HepG2 (cell line): Measurements from ENCODE around the gene MEF2B. TPM values are rescaled to one million over a fixed set of nuclear protein-coding genes. Genes with fewer than 3 reads are reported as not detected.

Experiments used
- ATAC-seq: fragments of 200-7000 bp; cut with Tn5 transposase; 3 replicates; pipeline ENCODE4 v1.9.1; 2020; ENCODE audit warnings: mild to moderate bottlenecking, moderate library complexity
- BruUV-seq: library from RNA; stranded (reverse); fragments of 400-500 nt; replicated peaks from 2 replicates; lab custom pipeline; 2021; lab: Mats Ljungman, UMichigan
- CTCF ChIA-PET: fragments of 300-600 bp; formaldehyde crosslinking; extraction: SDS; loops from one replicate; lab custom pipeline; 2021; ENCODE audit warnings: low total read pairs, inconsistent platforms, low intra/inter-chr PET ratio; lab: Yijun Ruan, JAX
- POLR2A ChIA-PET: fragments of 350-600 bp; sonication (Branson Sonifier 250); formaldehyde crosslinking; loops from one replicate; lab custom pipeline; 2020; ENCODE audit warnings: antibody characterized with exemption, inconsistent platforms; lab: Yijun Ruan, JAX
- DNase-seq: peaks from one replicate; pipeline ENCODE4 v3.0.0-alpha.2; 2015; ENCODE audit warnings: low spot score
- FAIRE-seq: peaks from 3 replicates; lab custom pipeline; 2011; peaks lifted over from hg19 to GRCh38; lab: Jason Lieb, UNC
- H2AFZ ChIP-seq: one replicate; pipeline ENCODE4 v1.6.1; 2011; ENCODE audit warnings: low read length, inconsistent platforms
- H3K27ac ChIP-seq: fragments of 300-600 bp; 3 replicates; pipeline ENCODE4 v1.8.0; 2011; ENCODE audit warnings: mixed run types, mild to moderate bottlenecking, mixed read lengths, low read length, inconsistent platforms; ENCODE audit not compliant: insufficient read depth; ENCODE audit errors: extremely low read length
- H3K27me3 ChIP-seq, 2 experiments: fragments of 200-600 bp in 1 of 2; 2 replicates in 1 of 2; 3 replicates in 1 of 2; pipeline versions ENCODE4 v1.6.0 to v1.8.0; 2011; ENCODE audit warnings: low read length in 2 of 2, mild to moderate bottlenecking in 2 of 2, moderate library complexity in 2 of 2, inconsistent platforms in 1 of 2; ENCODE audit not compliant: insufficient read depth in 2 of 2, control insufficient read depth in 1 of 2
- H3K36me3 ChIP-seq, 2 experiments: fragments of 200-600 bp in 1 of 2; replicated peaks in 1 of 2; 2 replicates in 1 of 2; 3 replicates in 1 of 2; pipeline versions ENCODE4 v1.5.1 to v1.8.0; 2011; ENCODE audit warnings: low read length in 2 of 2, inconsistent platforms in 1 of 2; ENCODE audit not compliant: insufficient read depth in 2 of 2, control insufficient read depth in 1 of 2
- H3K4me1 ChIP-seq: 2 replicates; pipeline ENCODE4 v1.5.1; 2012; ENCODE audit warnings: low read length, inconsistent platforms; ENCODE audit not compliant: insufficient read depth
- H3K4me2 ChIP-seq: 2 replicates; pipeline ENCODE4 v1.6.0; 2011; ENCODE audit warnings: low read depth, low read length, inconsistent platforms
- H3K4me3 ChIP-seq, 3 experiments: fragments of 200-600 bp in 1 of 3; sonication (generic), shearing (Covaris generic) in 1 of 3; replicated peaks in 1 of 3; 2 replicates each; pipeline ENCODE4 v1.5.1; 2011 to 2016; ENCODE audit warnings: low read length in 3 of 3, inconsistent platforms in 2 of 3, low read depth in 2 of 3, mild to moderate bottlenecking in 2 of 3, control low read depth in 1 of 3, mixed read lengths in 1 of 3; ENCODE audit not compliant: insufficient read depth in 1 of 3
- H3K79me2 ChIP-seq: one replicate; pipeline ENCODE4 v1.6.1; 2011; ENCODE audit warnings: low read length, inconsistent platforms; ENCODE audit not compliant: insufficient read depth
- H3K9ac ChIP-seq: 2 replicates; pipeline ENCODE4 v1.6.0; 2011; ENCODE audit warnings: mild to moderate bottlenecking, low read depth, low read length, inconsistent platforms; ENCODE audit not compliant: insufficient read depth
- H3K9me3 ChIP-seq: 2 replicates; pipeline ENCODE4 v1.5.1; 2012; ENCODE audit warnings: mild to moderate bottlenecking, low read length
- H4K20me1 ChIP-seq: 2 replicates; pipeline ENCODE4 v1.6.0; 2011; ENCODE audit warnings: inconsistent platforms, mild to moderate bottlenecking, low read length, moderate library complexity; ENCODE audit not compliant: insufficient read depth
- SMYD3 ChIP-seq: sonication (generic); formaldehyde crosslinking; IDR thresholded peaks from 2 replicates; pipeline ENCODE4 v1.8.1; 2023; ENCODE audit warnings: mild to moderate bottlenecking, missing genetic modification reagents
- THAP11 ChIP-seq: IDR thresholded peaks from 2 replicates; pipeline ENCODE4 v1.6.1; 2016; ENCODE audit warnings: missing biosample characterization, missing genetic modification reagents
- ZMYM3 ChIP-seq: sonication (generic); formaldehyde crosslinking; IDR thresholded peaks from 2 replicates; pipeline ENCODE4 v1.5.1; 2020; ENCODE audit warnings: mild to moderate bottlenecking, missing genetic modification reagents
- ZNF24 ChIP-seq: fragments of 450-650 bp; IDR thresholded peaks from 2 replicates; pipeline ENCODE4 v1.6.1; 2017; ENCODE audit warnings: antibody characterized with exemption, mild to moderate bottlenecking
- ZNF367 ChIP-seq: sonication (generic); formaldehyde crosslinking; IDR thresholded peaks from 2 replicates; pipeline ENCODE4 v1.4.0; 2020; ENCODE audit warnings: missing genetic modification reagents, borderline replicate concordance
- ZNF629 ChIP-seq: sonication (generic); formaldehyde crosslinking; conservative IDR thresholded peaks from 2 replicates; pipeline ENCODE4 v1.5.0; 2020; ENCODE audit warnings: missing genetic modification reagents
- ZNF768 ChIP-seq: sonication (generic); formaldehyde crosslinking; IDR thresholded peaks from 2 replicates; pipeline ENCODE4 v1.4.0; 2020; ENCODE audit warnings: missing genetic modification reagents
- ZSCAN25 ChIP-seq: sonication (generic); formaldehyde crosslinking; IDR thresholded peaks from 2 replicates; pipeline ENCODE4 v1.8.0; 2022; ENCODE audit warnings: mild to moderate bottlenecking, missing genetic modification reagents
- WGBS: methylation state at CpG from one replicate; pipeline ENCODE4 v1.1.6; 2017; ENCODE audit warnings: low lambda C conversion rate; 5-methylcytosine and 5-hydroxymethylcytosine counted together
- in situ Hi-C: cut with HindIII; loops from 2 replicates; pipeline ENCODE4 v1.10.0; 2017; ENCODE audit warnings: low pct_unique_long_range_greater_than_20kb; ENCODE audit not compliant: extremely low pct_ligation_motif_present
- intact Hi-C: fragments of 100-400 bp; cut with micrococcal nuclease; formaldehyde crosslinking; loops from one replicate; pipeline ENCODE4 v1.10.0; 2022; ENCODE audit not compliant: unreplicated experiment
- polyA plus RNA-seq, 8 experiments: library from polyadenylated mRNA; depleted of rRNA in 3 of 8; stranded (reverse) in 7 of 8; unstranded in 1 of 8; fragments of >200 nt; fragmentation: Illumina TruSeq in 4 of 8; extraction: Trizol in 4 of 8; gene quantifications; 2 replicates each; pipeline versions ENCODE4 v1.2.1 to v1.2.3, GENCODE V29; 2011 to 2016; ENCODE audit warnings: low read depth in 4 of 8, missing spikeins in 1 of 8, mixed read lengths in 1 of 8; ENCODE audit not compliant: insufficient read depth in 1 of 8
- total RNA-seq, 5 experiments: library from RNA; depleted of rRNA; stranded (reverse); fragments of >200 nt; fragmentation: Illumina TruSeq; extraction: Trizol; gene quantifications; 2 replicates each; pipeline ENCODE4 v1.2.3, GENCODE V29; 2016; ENCODE audit warnings: low read depth in 1 of 5

Gene MEF2B
- total and polyA plus RNA-seq, 2 of the 13 experiments (the other 11 are each of a cell fraction or from before 2014, with no cell fraction given), result 1.2 to 1.7 TPM

- no peak for DNase-seq
- TF ChIP-seq ZSCAN25 (CRISPR knock-in tag) (no peak), ZNF367 (CRISPR knock-in tag) (no peak), THAP11 (CRISPR knock-in tag) (no peak)
- TF ChIP-seq, all 625 proteins: peak for 0
- BruUV-seq, result no TSS peak
- ATAC-seq (no peak), FAIRE-seq (no peak)
- H3K4me1 ChIP-seq, result peaks cover 7% of the 10 kb centered on the region; the same call in 1 of the 2 replicates
- H3K36me3 ChIP-seq, result no peaks in the 10 kb centered on the region
- ChIA-PET CTCF (no interaction called here), POLR2A (no interaction called here)
- no peak overlapping the region for H3K4me3 ChIP-seq
- H3K9me3 ChIP-seq, result no peaks in the 10 kb centered on the region
- peaks cover 11% of the 10 kb centered on the region for H3K79me2 ChIP-seq
- intact Hi-C loops (no loop called here), in situ Hi-C loops (no loop called here)
- H4K20me1 ChIP-seq, result no peaks in the 10 kb centered on the region
- H2AFZ ChIP-seq, result no peak overlapping the region
- no peak overlapping the region for H3K9ac ChIP-seq
- WGBS, result 11% methylated on average over 5 of the region's 5 CpGs
- H3K27me3 ChIP-seq, result peaks cover 5 to 15% of the 10 kb centered on the region in 2 experiments; a peak in 3 of 5 replicates
- H3K4me2 ChIP-seq, result no peak overlapping the region
- no peak overlapping the region for H3K27ac ChIP-seq
Observed at GRCh38 chr19:19206938-19207337, 36.9 kb upstream of the MEF2B start.

- no TSS peak for BruUV-seq
- H4K20me1 ChIP-seq, result no peaks in the 10 kb centered on the region
- no peak overlapping the region for H2AFZ ChIP-seq
- 0 out of 5 replicates have a peak, but pooled peaks cover 0 to 5% of the 10 kb centered on the region in 2 experiments for H3K36me3 ChIP-seq
- ChIA-PET CTCF (no interaction called here), POLR2A (interaction anchor here (0.6 kb wide), 1 partner anchor 14 kb away, joined by 3 read pairs; no protein-coding TSS in a partner anchor)
- intact Hi-C loops, result no loop called here
- H3K4me3 ChIP-seq, result no peak overlapping the region
- H3K9me3 ChIP-seq, result no peaks in the 10 kb centered on the region
- H3K4me1 ChIP-seq, result peaks cover 13% of the 10 kb centered on the region
- no peak for ATAC-seq
- H3K27ac ChIP-seq, result no peak overlapping the region
- no peak for DNase-seq
- H3K9ac ChIP-seq, result no peak overlapping the region
- H3K4me2 ChIP-seq, result no peak overlapping the region
- FAIRE-seq, result no peak
- H3K79me2 ChIP-seq, result peaks cover 19% of the 10 kb centered on the region
- peak; percentile 80 for TF ChIP-seq ZNF768
- TF ChIP-seq ZNF629, result 0 out of 2 replicates have a peak, but pooled peaks have one; percentile 43
- 0 out of 2 replicates have a peak, but pooled peaks have one; percentile 30 for TF ChIP-seq ZMYM3 (CRISPR knock-in tag)
- TF ChIP-seq SMYD3 (CRISPR knock-in tag), result no peak
- TF ChIP-seq ZNF24, result no peak
- in situ Hi-C loops, result no loop called here
- 13% methylated on average over 7 of the region's 14 CpGs for WGBS
- peaks cover 3 to 11% of the 10 kb centered on the region in 2 experiments; a peak in 2 of 5 replicates for H3K27me3 ChIP-seq
Observed at GRCh38 chr19:19205416-19206410, 35.6 kb upstream of the MEF2B start.
